ENCODE results near the gene RAC3.

GRCh38 chr17:82035488-82035887, 4.0 kb downstream of the RAC3 start:
- TF ChIP-seq, protein P1, sequence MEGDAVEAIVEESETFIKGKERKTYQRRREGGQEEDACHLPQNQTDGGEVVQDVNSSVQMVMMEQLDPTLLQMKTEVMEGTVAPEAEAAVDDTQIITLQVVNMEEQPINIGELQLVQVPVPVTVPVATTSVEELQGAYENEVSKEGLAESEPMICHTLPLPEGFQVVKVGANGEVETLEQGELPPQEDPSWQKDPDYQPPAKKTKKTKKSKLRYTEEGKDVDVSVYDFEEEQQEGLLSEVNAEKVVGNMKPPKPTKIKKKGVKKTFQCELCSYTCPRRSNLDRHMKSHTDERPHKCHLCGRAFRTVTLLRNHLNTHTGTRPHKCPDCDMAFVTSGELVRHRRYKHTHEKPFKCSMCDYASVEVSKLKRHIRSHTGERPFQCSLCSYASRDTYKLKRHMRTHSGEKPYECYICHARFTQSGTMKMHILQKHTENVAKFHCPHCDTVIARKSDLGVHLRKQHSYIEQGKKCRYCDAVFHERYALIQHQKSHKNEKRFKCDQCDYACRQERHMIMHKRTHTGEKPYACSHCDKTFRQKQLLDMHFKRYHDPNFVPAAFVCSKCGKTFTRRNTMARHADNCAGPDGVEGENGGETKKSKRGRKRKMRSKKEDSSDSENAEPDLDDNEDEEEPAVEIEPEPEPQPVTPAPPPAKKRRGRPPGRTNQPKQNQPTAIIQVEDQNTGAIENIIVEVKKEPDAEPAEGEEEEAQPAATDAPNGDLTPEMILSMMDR (IDR thresholded peaks at IDR 0.05): no peak
- TF ChIP-seq POLR2A (IDR thresholded peaks at IDR 0.05): no peak

Data from right lobe of liver (tissue), 4 donors.